ENCODE data around the gene HDAC8.

HDAC8 gene

DNA sequence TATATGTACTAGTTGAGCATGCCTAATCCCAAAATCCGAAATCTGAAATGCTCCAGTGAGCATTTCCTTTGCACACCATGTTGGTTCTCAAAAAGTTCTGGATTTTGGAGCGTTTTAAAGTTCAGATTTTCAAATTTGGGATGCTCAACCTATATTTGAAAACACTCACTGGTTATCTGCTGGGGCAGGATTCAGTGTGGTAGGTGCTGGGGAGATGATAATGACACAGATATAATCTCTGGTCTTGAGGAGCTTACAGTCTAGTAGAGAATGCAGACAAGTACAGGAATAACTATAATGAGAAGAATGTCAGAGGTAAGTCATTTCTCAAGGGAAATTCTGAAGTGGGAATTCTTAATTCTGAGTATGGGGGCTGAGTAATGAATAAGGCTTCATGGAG, 207.5 kb downstream of the HDAC8 start:
- Histone ChIP-seq H3K4me2 (ENCODE audit: low read depth, low read length, poor library complexity, severe bottlenecking) (no peak overlapping the region), H3K27me3 (ENCODE audit: insufficient read depth, low read length, poor library complexity, severe bottlenecking) (no peaks in the 10 kb centered on the region), H3K9me2 (replicated peaks; ENCODE audit: low read depth, low read length) (no peaks in the 10 kb centered on the region), H2AFZ (ENCODE audit: low read length) (no peak overlapping the region), H3K9ac (ENCODE audit: low read depth, low read length, poor library complexity, severe bottlenecking) (no peak overlapping the region), H3K4me1 (ENCODE audit: insufficient read depth, low read length, poor library complexity, severe bottlenecking) (no peaks in the 10 kb centered on the region), H3K9me3 (ENCODE audit: insufficient read depth, low read depth, low read length) (no peaks in the 10 kb centered on the region), H3K36me3 (ENCODE audit: insufficient read depth, low read length) (no peaks in the 10 kb centered on the region), H3F3A (ENCODE audit: low read depth) (no peaks in the 10 kb centered on the region), H3K4me3 (ENCODE audit: low read length, poor library complexity, severe bottlenecking) (no peak overlapping the region), H4K20me1 (ENCODE audit: insufficient read depth, low read length, poor library complexity, severe bottlenecking) (no peaks in the 10 kb centered on the region), H3K79me2 (ENCODE audit: insufficient read depth, low read length) (no peaks in the 10 kb centered on the region)
- TF ChIP-seq EZH2phosphoT487 (IDR thresholded peaks at IDR 0.05; ENCODE audit: borderline replicate concordance): no peak
- TF ChIP-seq, protein P1, sequence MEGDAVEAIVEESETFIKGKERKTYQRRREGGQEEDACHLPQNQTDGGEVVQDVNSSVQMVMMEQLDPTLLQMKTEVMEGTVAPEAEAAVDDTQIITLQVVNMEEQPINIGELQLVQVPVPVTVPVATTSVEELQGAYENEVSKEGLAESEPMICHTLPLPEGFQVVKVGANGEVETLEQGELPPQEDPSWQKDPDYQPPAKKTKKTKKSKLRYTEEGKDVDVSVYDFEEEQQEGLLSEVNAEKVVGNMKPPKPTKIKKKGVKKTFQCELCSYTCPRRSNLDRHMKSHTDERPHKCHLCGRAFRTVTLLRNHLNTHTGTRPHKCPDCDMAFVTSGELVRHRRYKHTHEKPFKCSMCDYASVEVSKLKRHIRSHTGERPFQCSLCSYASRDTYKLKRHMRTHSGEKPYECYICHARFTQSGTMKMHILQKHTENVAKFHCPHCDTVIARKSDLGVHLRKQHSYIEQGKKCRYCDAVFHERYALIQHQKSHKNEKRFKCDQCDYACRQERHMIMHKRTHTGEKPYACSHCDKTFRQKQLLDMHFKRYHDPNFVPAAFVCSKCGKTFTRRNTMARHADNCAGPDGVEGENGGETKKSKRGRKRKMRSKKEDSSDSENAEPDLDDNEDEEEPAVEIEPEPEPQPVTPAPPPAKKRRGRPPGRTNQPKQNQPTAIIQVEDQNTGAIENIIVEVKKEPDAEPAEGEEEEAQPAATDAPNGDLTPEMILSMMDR (conservative IDR thresholded peaks at IDR 0.05; ENCODE audit: low read length): no peak

DNA sequence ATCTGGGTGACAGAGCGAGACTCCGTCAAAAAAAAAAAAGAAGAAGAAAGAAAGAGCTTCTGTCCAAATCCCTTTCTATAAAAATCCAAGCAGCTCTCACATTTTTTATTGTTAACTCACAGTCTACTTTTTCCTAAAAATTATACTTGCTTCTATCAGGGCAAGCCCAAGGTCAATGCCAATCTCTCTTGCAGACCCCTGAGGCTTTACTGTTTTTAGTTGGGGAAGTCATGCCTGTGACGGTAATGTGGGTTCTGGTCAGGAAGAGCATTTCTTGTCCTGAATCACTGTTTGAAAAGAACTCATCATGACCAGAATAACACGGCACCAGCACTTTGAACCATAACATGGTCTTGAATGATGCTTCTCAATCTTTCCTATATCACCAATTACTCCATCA, 212.3 kb downstream of the HDAC8 start:
- H3K9me2 ChIP-seq (replicated peaks; ENCODE audit: low read depth, low read length): no peaks in the 10 kb centered on the region
- no peaks in the 10 kb centered on the region for H3K9me3 ChIP-seq (ENCODE audit: insufficient read depth, low read depth, low read length)
- H3K27me3 ChIP-seq (ENCODE audit: insufficient read depth, low read length, poor library complexity, severe bottlenecking): no peaks in the 10 kb centered on the region
- TF ChIP-seq, protein P1 (conservative IDR thresholded peaks at IDR 0.05; ENCODE audit: low read length): no peak
- TF ChIP-seq EZH2phosphoT487 (IDR thresholded peaks at IDR 0.05; ENCODE audit: borderline replicate concordance): no peak
- H3K4me2 ChIP-seq (ENCODE audit: low read depth, low read length, poor library complexity, severe bottlenecking): no peak overlapping the region
- no peaks in the 10 kb centered on the region for H3F3A ChIP-seq (ENCODE audit: low read depth)
- no peak overlapping the region for H3K9ac ChIP-seq (ENCODE audit: low read depth, low read length, poor library complexity, severe bottlenecking)
- no peaks in the 10 kb centered on the region for H4K20me1 ChIP-seq (ENCODE audit: insufficient read depth, low read length, poor library complexity, severe bottlenecking)
- H3K36me3 ChIP-seq (ENCODE audit: insufficient read depth, low read length): no peaks in the 10 kb centered on the region
- H3K79me2 ChIP-seq (ENCODE audit: insufficient read depth, low read length): no peaks in the 10 kb centered on the region
- no peak overlapping the region for H3K4me3 ChIP-seq (ENCODE audit: low read length, poor library complexity, severe bottlenecking)
- no peaks in the 10 kb centered on the region for H3K4me1 ChIP-seq (ENCODE audit: insufficient read depth, low read length, poor library complexity, severe bottlenecking)
- no peak overlapping the region for H2AFZ ChIP-seq (ENCODE audit: low read length)

- no peaks in the 10 kb centered on the region for H3F3A ChIP-seq (ENCODE audit: low read depth)
- H3K4me2 ChIP-seq (ENCODE audit: low read depth, low read length, poor library complexity, severe bottlenecking): no peak overlapping the region
- H4K20me1 ChIP-seq (ENCODE audit: insufficient read depth, low read length, poor library complexity, severe bottlenecking): no peaks in the 10 kb centered on the region
- no peak overlapping the region for H3K4me3 ChIP-seq (ENCODE audit: low read length, poor library complexity, severe bottlenecking)
- H3K9me3 ChIP-seq (ENCODE audit: insufficient read depth, low read depth, low read length): no peaks in the 10 kb centered on the region
- H3K79me2 ChIP-seq (ENCODE audit: insufficient read depth, low read length): no peaks in the 10 kb centered on the region
- H2AFZ ChIP-seq (ENCODE audit: low read length): no peak overlapping the region
- no peaks in the 10 kb centered on the region for H3K27me3 ChIP-seq (ENCODE audit: insufficient read depth, low read length, poor library complexity, severe bottlenecking)
- no peaks in the 10 kb centered on the region for H3K36me3 ChIP-seq (ENCODE audit: insufficient read depth, low read length)
- no peak overlapping the region for H3K9ac ChIP-seq (ENCODE audit: low read depth, low read length, poor library complexity, severe bottlenecking)
- no peak for TF ChIP-seq EZH2phosphoT487 (IDR thresholded peaks at IDR 0.05; ENCODE audit: borderline replicate concordance)
- TF ChIP-seq, protein P1 (conservative IDR thresholded peaks at IDR 0.05; ENCODE audit: low read length): no peak
- H3K4me1 ChIP-seq (ENCODE audit: insufficient read depth, low read length, poor library complexity, severe bottlenecking): no peaks in the 10 kb centered on the region
- no peaks in the 10 kb centered on the region for H3K9me2 ChIP-seq (replicated peaks; ENCODE audit: low read depth, low read length)
Observed at GRCh38 chrX:72358313-72358712, 214.3 kb downstream of the HDAC8 start.

Data from Loucy (cell line).